H1 (cell line): ENCODE measurements around the gene DHX9. TPM values are rescaled to one million over a fixed set of nuclear protein-coding genes. Genes with fewer than 3 reads are reported as not detected.

Experiments used
- CTCF ChIA-PET: fragments of 300-600 bp; sonication (Branson Sonifier 250); formaldehyde crosslinking; loops from one replicate; lab custom pipeline; 2021; ENCODE audit not compliant: partially characterized antibody; lab: Charles Lee
- POLR2A ChIA-PET: fragments of 300-600 bp; sonication (Branson Sonifier 250); formaldehyde crosslinking; loops from one replicate; lab custom pipeline; 2021; ENCODE audit warnings: inconsistent platforms; ENCODE audit not compliant: partially characterized antibody; lab: Charles Lee
- DNase-seq, 2 experiments: peaks; one replicate each; pipeline versions ENCODE4 v3.0.0 to v3.0.0-alpha.2; 2010 to 2022; ENCODE audit warnings: low spot score in 2 of 2, low read depth in 1 of 2, mixed read lengths in 1 of 2
- FAIRE-seq: peaks from 2 replicates; lab custom pipeline; 2011; peaks lifted over from hg19 to GRCh38; lab: Jason Lieb, UNC
- H2AFZ ChIP-seq: 2 replicates; pipeline ENCODE4 v1.8.1; 2012; ENCODE audit warnings: low read length, inconsistent platforms
- H2AK5ac ChIP-seq: 2 replicates; pipeline ENCODE4 v1.6.1; 2013; ENCODE audit warnings: low read depth, low read length
- H2BK120ac ChIP-seq: replicated peaks from 2 replicates; pipeline ENCODE3; 2013; ENCODE audit warnings: low read depth, low read length, inconsistent platforms
- H2BK12ac ChIP-seq: 2 replicates; pipeline ENCODE4 v1.6.1; 2013; ENCODE audit warnings: low read depth, low read length
- H2BK15ac ChIP-seq: 2 replicates; pipeline ENCODE4 v1.6.1; 2013; ENCODE audit warnings: low read length
- H2BK20ac ChIP-seq: 2 replicates; pipeline ENCODE4 v1.6.1; 2013; ENCODE audit warnings: low read length
- H2BK5ac ChIP-seq: 2 replicates; pipeline ENCODE4 v1.6.1; 2013; ENCODE audit warnings: low read depth, low read length
- H3K14ac ChIP-seq: 2 replicates; pipeline ENCODE4 v1.6.1; 2013; ENCODE audit warnings: inconsistent platforms; ENCODE audit not compliant: insufficient read length
- H3K18ac ChIP-seq: 2 replicates; pipeline ENCODE4 v1.6.1; 2013; ENCODE audit warnings: low read length; ENCODE audit errors: extremely low read depth
- H3K23ac ChIP-seq: 2 replicates; pipeline ENCODE4 v1.6.1; 2013; ENCODE audit warnings: inconsistent platforms; ENCODE audit not compliant: insufficient read length
- H3K23me2 ChIP-seq: 2 replicates; pipeline ENCODE4 v1.6.1; 2013; ENCODE audit warnings: low read depth, low read length
- H3K27ac ChIP-seq: 2 replicates; pipeline ENCODE4 v1.6.1; 2011; ENCODE audit warnings: low read depth, low read length, inconsistent platforms
- H3K27me3 ChIP-seq, 4 experiments: replicated peaks in 1 of 4; 1 replicate in 1 of 4; 2 replicates in 3 of 4; pipeline versions ENCODE4 v1.6.1 to v1.8.1; 2011 to 2013; ENCODE audit warnings: low read length in 3 of 4, mild to moderate bottlenecking in 3 of 4, inconsistent platforms in 2 of 4, mixed read lengths in 2 of 4, moderate library complexity in 1 of 4; ENCODE audit not compliant: control insufficient read depth in 3 of 4, insufficient read depth in 3 of 4; ENCODE audit errors: extremely low read depth in 1 of 4
- H3K36me3 ChIP-seq, 4 experiments: 2 replicates each; pipeline versions ENCODE4 v1.6.1 to v1.8.1; 2011 to 2013; ENCODE audit warnings: mild to moderate bottlenecking in 4 of 4, low read length in 3 of 4, moderate library complexity in 2 of 4, control low read depth in 1 of 4, inconsistent platforms in 1 of 4; ENCODE audit not compliant: insufficient read depth in 4 of 4, control insufficient read depth in 2 of 4
- H3K4ac ChIP-seq: replicated peaks from 2 replicates; pipeline ENCODE3; 2013; ENCODE audit warnings: low read length, low read depth, mixed read lengths, inconsistent platforms; ENCODE audit not compliant: insufficient read length
- H3K4me1 ChIP-seq, 4 experiments: replicated peaks in 1 of 4; 1 replicate in 1 of 4; 2 replicates in 3 of 4; pipeline versions ENCODE4 v1.6.1 to v1.8.1; 2011 to 2013; ENCODE audit warnings: low read length in 3 of 4, inconsistent platforms in 2 of 4, mixed read lengths in 1 of 4; ENCODE audit not compliant: insufficient read depth in 4 of 4, control insufficient read depth in 3 of 4
- H3K4me2 ChIP-seq, 2 experiments: 2 replicates each; pipeline versions ENCODE4 v1.6.1 to v1.8.1; 2011 to 2013; ENCODE audit warnings: low read depth in 2 of 2, low read length in 2 of 2, control low read depth in 1 of 2, inconsistent platforms in 1 of 2, mild to moderate bottlenecking in 1 of 2; ENCODE audit not compliant: insufficient read depth in 1 of 2
- H3K4me3 ChIP-seq, 4 experiments: fragments of 200-600, 300-600 bp in 1 of 4; sonication (generic), shearing (Covaris generic), sonication (Bioruptor Twin) in 1 of 4; 2 replicates each; pipeline versions ENCODE4 v1.5.1 to v1.8.1; 2011 to 2016; ENCODE audit warnings: low read length in 4 of 4, low read depth in 3 of 4, control low read depth in 2 of 4, inconsistent platforms in 2 of 4, mild to moderate bottlenecking in 2 of 4, mixed read lengths in 1 of 4, moderate library complexity in 1 of 4; ENCODE audit not compliant: insufficient read depth in 2 of 4; ENCODE audit errors: extremely low read depth in 1 of 4
- H3K56ac ChIP-seq: replicated peaks from 2 replicates; pipeline ENCODE3; 2013; ENCODE audit warnings: low read depth, mild to moderate bottlenecking, mixed read lengths, low read length, inconsistent platforms; ENCODE audit not compliant: insufficient read length
- H3K79me1 ChIP-seq: 2 replicates; pipeline ENCODE4 v1.6.1; 2013; ENCODE audit warnings: low read depth, low read length, control low read depth
- H3K79me2 ChIP-seq, 2 experiments: 2 replicates each; pipeline versions ENCODE4 v1.6.1 to v1.8.1; 2012 to 2013; ENCODE audit warnings: low read length in 2 of 2, mild to moderate bottlenecking in 2 of 2, inconsistent platforms in 1 of 2; ENCODE audit not compliant: insufficient read depth in 2 of 2, control insufficient read depth in 1 of 2
- H3K9ac ChIP-seq, 4 experiments: replicated peaks in 1 of 4; 1 replicate in 1 of 4; 2 replicates in 3 of 4; pipeline versions ENCODE4 v1.6.1 to v1.8.1; 2011 to 2013; ENCODE audit warnings: low read depth in 3 of 4, low read length in 3 of 4, control low read depth in 2 of 4, mild to moderate bottlenecking in 2 of 4, moderate library complexity in 2 of 4, inconsistent platforms in 1 of 4; ENCODE audit errors: extremely low read depth in 1 of 4
- H3K9me3 ChIP-seq, 2 experiments: 2 replicates each; pipeline versions ENCODE4 v1.6.1 to v1.8.1; 2012 to 2013; ENCODE audit warnings: mild to moderate bottlenecking in 2 of 2, moderate library complexity in 2 of 2, control low read depth in 1 of 2, inconsistent platforms in 1 of 2, low read depth in 1 of 2, low read length in 1 of 2, mixed read lengths in 1 of 2; ENCODE audit not compliant: insufficient read depth in 2 of 2
- H4K20me1 ChIP-seq, 2 experiments: replicated peaks in 1 of 2; 2 replicates each; pipeline versions ENCODE3 to v1.8.1; 2011 to 2013; ENCODE audit warnings: inconsistent platforms in 2 of 2, low read length in 2 of 2, mild to moderate bottlenecking in 1 of 2; ENCODE audit not compliant: insufficient read depth in 2 of 2, control insufficient read depth in 1 of 2
- H4K5ac ChIP-seq: 2 replicates; pipeline ENCODE4 v1.6.1; 2013; ENCODE audit warnings: low read length, low read depth, mixed read lengths, inconsistent platforms; ENCODE audit not compliant: insufficient read length
- H4K8ac ChIP-seq: 2 replicates; pipeline ENCODE4 v1.8.0; 2013; ENCODE audit warnings: mild to moderate bottlenecking, moderate library complexity, low read length, inconsistent platforms; ENCODE audit not compliant: insufficient read depth; ENCODE audit errors: extremely low read depth
- H4K91ac ChIP-seq: replicated peaks from 2 replicates; pipeline ENCODE3; 2013; ENCODE audit warnings: low read length, mixed read lengths, inconsistent platforms; ENCODE audit not compliant: insufficient read length
- BACH1 ChIP-seq: IDR thresholded peaks from 2 replicates; pipeline ENCODE4 v1.6.1; 2012; ENCODE audit warnings: low read length, improper control_type of control experiment
- BCL11A ChIP-seq, 2 experiments: IDR thresholded peaks; one replicate each; pipeline ENCODE4 v1.6.1; 2011; ENCODE audit warnings: low read depth in 2 of 2, low read length in 2 of 2, mild to moderate bottlenecking in 2 of 2
- CBX5 ChIP-seq: fragments of 300-800, 300-1000 bp; sonication (generic); IDR thresholded peaks from 2 replicates; pipeline ENCODE4 v1.7.1; 2016; ENCODE audit warnings: antibody characterized with exemption, low read length, low read depth
- CEBPB ChIP-seq: IDR thresholded peaks from 2 replicates; pipeline ENCODE4 v1.6.1; 2012; ENCODE audit warnings: low read depth, low read length
- CTBP2 ChIP-seq: IDR thresholded peaks from 2 replicates; pipeline ENCODE4 v1.7.0; 2011; ENCODE audit warnings: borderline replicate concordance, mild to moderate bottlenecking, moderate library complexity, mixed read lengths, low read length; ENCODE audit not compliant: insufficient read depth, insufficient read length
- MAX ChIP-seq: IDR thresholded peaks from 2 replicates; pipeline ENCODE4 v1.6.1; 2012; ENCODE audit warnings: inconsistent platforms
- POLR2A ChIP-seq, 2 experiments: IDR thresholded peaks; 1 replicate in 1 of 2; 2 replicates in 1 of 2; pipeline ENCODE4 v1.6.1; 2011; ENCODE audit warnings: low read depth in 2 of 2, low read length in 2 of 2, mild to moderate bottlenecking in 2 of 2; ENCODE audit errors: control extremely low read depth in 1 of 2
- RNF2 ChIP-seq: fragments of 200-900, 300-1000 bp; sonication (generic); IDR thresholded peaks from 2 replicates; pipeline ENCODE4 v1.7.1; 2016; ENCODE audit warnings: borderline replicate concordance, low read depth, mild to moderate bottlenecking, antibody characterized with exemption, low read length; ENCODE audit not compliant: poor library complexity, severe bottlenecking; ENCODE audit errors: missing control alignments
- SP1 ChIP-seq: IDR thresholded peaks from 2 replicates; pipeline ENCODE4 v1.6.1; 2011; ENCODE audit warnings: low read depth, low read length
- whole genome bisulfite sequencing, 2 experiments: shearing (Covaris generic) in 1 of 2; methylation state at CpG; one replicate each; pipeline versions ENCODE4 v1.1.6 to v1.1.7; 2013 to 2015; ENCODE audit warnings: low lambda C conversion rate in 2 of 2, mixed read lengths in 2 of 2, inconsistent platforms in 1 of 2, low coverage in 1 of 2, missing lambda C conversion rate in 1 of 2; ENCODE audit not compliant: insufficient replicate concordance in 2 of 2, insufficient coverage in 1 of 2, insufficient read length in 1 of 2; ENCODE audit errors: extremely low coverage in 1 of 2, missing lambda C conversion rate in 1 of 2; 5-methylcytosine and 5-hydroxymethylcytosine counted together
- polyA plus RNA-seq, 7 experiments: library from polyadenylated mRNA; depleted of rRNA in 3 of 7; stranded (reverse) in 5 of 7; unstranded in 2 of 7; fragments of >200 nt in 5 of 7; fragments of 200-250 nt in 2 of 7; gene quantifications; 1 replicate in 5 of 7; 2 replicates in 1 of 7; 4 replicates in 1 of 7; pipeline versions ENCODE4 v1.2.1 to v1.2.3, GENCODE V29; 2011 to 2013; ENCODE audit warnings: missing spikeins in 2 of 7, mixed read lengths in 2 of 7
- total RNA-seq: library from RNA; stranded (reverse); fragmentation: NEBNext Ultra II Directional; extraction: Animal tissue kit (Norgen Biotek cat#: 25700); gene quantifications from 2 replicates; pipeline ENCODE4 v1.2.1, GENCODE V29; 2021
- TF ChIP-seq, protein P1 (sequence below): IDR thresholded peaks from 2 replicates; pipeline ENCODE4 v1.6.1; 2011; ENCODE audit warnings: low read length, improper control_type of control experiment
- TF ChIP-seq, protein P2 (sequence below): IDR thresholded peaks from 2 replicates; pipeline ENCODE4 v1.6.1; 2012; ENCODE audit warnings: low read length, inconsistent platforms

DHX9 gene
- total and polyA plus RNA-seq, 2 of the 8 experiments (the other 6 are each of a cell fraction or from before 2014, with no cell fraction given), result 153 to 333 TPM

- Histone ChIP-seq H3K79me1 (peaks cover 5% of the 10 kb centered on the region), H3K23me2 (no peaks in the 10 kb centered on the region), H3K56ac (no peak overlapping the region), H2BK5ac (no peak overlapping the region), H4K91ac (no peak overlapping the region), H3K27ac (no peak overlapping the region), H3K23ac (no peak overlapping the region), H3K79me2 (peaks cover 27 to 98% of the 10 kb centered on the region in 2 experiments), H2BK120ac (no peak overlapping the region), H3K4me3 (no peak overlapping the region), H2AFZ (no peak overlapping the region), H4K5ac (no peak overlapping the region), H3K27me3 (no peaks in the 10 kb centered on the region), H2BK12ac (no peak overlapping the region), H2BK20ac (no peak overlapping the region), H3K4me2 (no peak overlapping the region), H4K20me1 (peaks cover 29 to 41% of the 10 kb centered on the region in 2 experiments), H4K8ac (no peak overlapping the region), H3K14ac (no peak overlapping the region), H2AK5ac (no peak overlapping the region), H2BK15ac (no peak overlapping the region), H3K9me3 (no peaks in the 10 kb centered on the region), H3K4ac (no peak overlapping the region), H3K4me1 (peaks cover 0 to 10% (median 3%) of the 10 kb centered on the region in 4 experiments; a peak in 3 of 7 replicates), H3K18ac (no peak overlapping the region), H3K36me3 (peaks cover 35 to 97% (median 70%) of the 10 kb centered on the region in 4 experiments), H3K9ac (no peak overlapping the region)
- DNase-seq (no peak), FAIRE-seq (no peak)
- POLR2A ChIA-PET, result interaction anchor here (0.9 to 7.9 kb wide), 4 partner anchors 9 to 28 kb away, joined by 4 to 93 read pairs (median 16); no protein-coding TSS in a partner anchor
- 100% methylated on average over 2 of the region's 2 CpGs; no CpG with 5 or more reads in 1 of the 2 experiments for WGBS, 2 experiments
- CTCF ChIA-PET, result no interaction called here
- TF ChIP-seq BACH1 (no peak), CBX5 (no peak), CTBP2 (no peak), CEBPB (no peak), POLR2A (IDR thresholded peaks at IDR 0.05; ENCODE audit: control extremely low read depth in 1 of 2, low read depth in 2 of 2, low read length in 2 of 2) (peak in 1 of 2 experiments; percentile 34; a peak in 2 of 3 replicates), BCL11A (IDR thresholded peaks at IDR 0.05; ENCODE audit: low read depth in 2 of 2, low read length in 2 of 2) (no peak), MAX (no peak), RNF2 (no peak), SP1 (no peak)
- TF ChIP-seq, protein P1, sequence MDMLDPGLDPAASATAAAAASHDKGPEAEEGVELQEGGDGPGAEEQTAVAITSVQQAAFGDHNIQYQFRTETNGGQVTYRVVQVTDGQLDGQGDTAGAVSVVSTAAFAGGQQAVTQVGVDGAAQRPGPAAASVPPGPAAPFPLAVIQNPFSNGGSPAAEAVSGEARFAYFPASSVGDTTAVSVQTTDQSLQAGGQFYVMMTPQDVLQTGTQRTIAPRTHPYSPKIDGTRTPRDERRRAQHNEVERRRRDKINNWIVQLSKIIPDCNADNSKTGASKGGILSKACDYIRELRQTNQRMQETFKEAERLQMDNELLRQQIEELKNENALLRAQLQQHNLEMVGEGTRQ, result no peak
- TF ChIP-seq, protein P2, sequence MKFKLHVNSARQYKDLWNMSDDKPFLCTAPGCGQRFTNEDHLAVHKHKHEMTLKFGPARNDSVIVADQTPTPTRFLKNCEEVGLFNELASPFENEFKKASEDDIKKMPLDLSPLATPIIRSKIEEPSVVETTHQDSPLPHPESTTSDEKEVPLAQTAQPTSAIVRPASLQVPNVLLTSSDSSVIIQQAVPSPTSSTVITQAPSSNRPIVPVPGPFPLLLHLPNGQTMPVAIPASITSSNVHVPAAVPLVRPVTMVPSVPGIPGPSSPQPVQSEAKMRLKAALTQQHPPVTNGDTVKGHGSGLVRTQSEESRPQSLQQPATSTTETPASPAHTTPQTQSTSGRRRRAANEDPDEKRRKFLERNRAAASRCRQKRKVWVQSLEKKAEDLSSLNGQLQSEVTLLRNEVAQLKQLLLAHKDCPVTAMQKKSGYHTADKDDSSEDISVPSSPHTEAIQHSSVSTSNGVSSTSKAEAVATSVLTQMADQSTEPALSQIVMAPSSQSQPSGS, result no peak
These were observed 9.6 kb downstream of the DHX9 start for GRCh38 chr1:182848736-182849135.
